ENCODE measurements around the gene PANK4.

DNA sequence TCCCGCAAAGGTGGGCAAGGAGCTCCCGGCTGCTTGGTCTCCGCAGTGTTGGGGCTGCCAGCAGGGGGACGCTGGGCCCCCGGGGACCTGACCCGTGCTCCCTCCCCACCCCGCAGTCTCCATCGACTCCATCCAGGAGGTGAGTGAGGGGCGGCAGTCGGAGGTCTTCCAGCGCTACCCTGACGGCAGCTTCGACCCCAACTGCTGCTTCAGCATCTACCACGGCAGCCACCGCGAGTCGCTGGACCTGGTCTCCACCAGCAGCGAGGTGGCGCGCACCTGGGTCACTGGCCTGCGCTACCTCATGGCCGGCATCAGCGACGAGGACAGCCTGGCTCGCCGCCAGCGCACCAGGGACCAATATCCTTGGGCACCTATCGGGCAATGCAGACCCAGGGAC is 46.8 kb downstream of the PANK4 start:
- TF ChIP-seq, protein P1, sequence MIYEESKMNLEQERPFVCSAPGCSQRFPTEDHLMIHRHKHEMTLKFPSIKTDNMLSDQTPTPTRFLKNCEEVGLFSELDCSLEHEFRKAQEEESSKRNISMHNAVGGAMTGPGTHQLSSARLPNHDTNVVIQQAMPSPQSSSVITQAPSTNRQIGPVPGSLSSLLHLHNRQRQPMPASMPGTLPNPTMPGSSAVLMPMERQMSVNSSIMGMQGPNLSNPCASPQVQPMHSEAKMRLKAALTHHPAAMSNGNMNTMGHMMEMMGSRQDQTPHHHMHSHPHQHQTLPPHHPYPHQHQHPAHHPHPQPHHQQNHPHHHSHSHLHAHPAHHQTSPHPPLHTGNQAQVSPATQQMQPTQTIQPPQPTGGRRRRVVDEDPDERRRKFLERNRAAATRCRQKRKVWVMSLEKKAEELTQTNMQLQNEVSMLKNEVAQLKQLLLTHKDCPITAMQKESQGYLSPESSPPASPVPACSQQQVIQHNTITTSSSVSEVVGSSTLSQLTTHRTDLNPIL (CRISPR knock-in tag; IDR thresholded peaks at IDR 0.05; ENCODE audit: low read depth) = no peak
- no peak for TF ChIP-seq ARNTL (CRISPR knock-in tag; IDR thresholded peaks at IDR 0.05; ENCODE audit: borderline replicate concordance, low read depth)
- TF ChIP-seq ESRRG (CRISPR knock-in tag; IDR thresholded peaks at IDR 0.05) = no peak
- no peak for TF ChIP-seq RARB (CRISPR knock-in tag; IDR thresholded peaks at IDR 0.05)
- no peak for TF ChIP-seq ZNF70 (CRISPR knock-in tag; IDR thresholded peaks at IDR 0.05)
- TF ChIP-seq TOX (CRISPR knock-in tag; IDR thresholded peaks at IDR 0.05; ENCODE audit: borderline replicate concordance) = no peak
- TF ChIP-seq CSDC2 (CRISPR knock-in tag; IDR thresholded peaks at IDR 0.05) = no peak
- TF ChIP-seq, protein P2, sequence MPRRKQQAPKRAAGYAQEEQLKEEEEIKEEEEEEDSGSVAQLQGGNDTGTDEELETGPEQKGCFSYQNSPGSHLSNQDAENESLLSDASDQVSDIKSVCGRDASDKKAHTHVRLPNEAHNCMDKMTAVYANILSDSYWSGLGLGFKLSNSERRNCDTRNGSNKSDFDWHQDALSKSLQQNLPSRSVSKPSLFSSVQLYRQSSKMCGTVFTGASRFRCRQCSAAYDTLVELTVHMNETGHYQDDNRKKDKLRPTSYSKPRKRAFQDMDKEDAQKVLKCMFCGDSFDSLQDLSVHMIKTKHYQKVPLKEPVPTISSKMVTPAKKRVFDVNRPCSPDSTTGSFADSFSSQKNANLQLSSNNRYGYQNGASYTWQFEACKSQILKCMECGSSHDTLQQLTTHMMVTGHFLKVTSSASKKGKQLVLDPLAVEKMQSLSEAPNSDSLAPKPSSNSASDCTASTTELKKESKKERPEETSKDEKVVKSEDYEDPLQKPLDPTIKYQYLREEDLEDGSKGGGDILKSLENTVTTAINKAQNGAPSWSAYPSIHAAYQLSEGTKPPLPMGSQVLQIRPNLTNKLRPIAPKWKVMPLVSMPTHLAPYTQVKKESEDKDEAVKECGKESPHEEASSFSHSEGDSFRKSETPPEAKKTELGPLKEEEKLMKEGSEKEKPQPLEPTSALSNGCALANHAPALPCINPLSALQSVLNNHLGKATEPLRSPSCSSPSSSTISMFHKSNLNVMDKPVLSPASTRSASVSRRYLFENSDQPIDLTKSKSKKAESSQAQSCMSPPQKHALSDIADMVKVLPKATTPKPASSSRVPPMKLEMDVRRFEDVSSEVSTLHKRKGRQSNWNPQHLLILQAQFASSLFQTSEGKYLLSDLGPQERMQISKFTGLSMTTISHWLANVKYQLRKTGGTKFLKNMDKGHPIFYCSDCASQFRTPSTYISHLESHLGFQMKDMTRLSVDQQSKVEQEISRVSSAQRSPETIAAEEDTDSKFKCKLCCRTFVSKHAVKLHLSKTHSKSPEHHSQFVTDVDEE (CRISPR knock-in tag; IDR thresholded peaks at IDR 0.05) = no peak
- TF ChIP-seq ISL1 (CRISPR knock-in tag; IDR thresholded peaks at IDR 0.05) = no peak
- TF ChIP-seq, protein P3, sequence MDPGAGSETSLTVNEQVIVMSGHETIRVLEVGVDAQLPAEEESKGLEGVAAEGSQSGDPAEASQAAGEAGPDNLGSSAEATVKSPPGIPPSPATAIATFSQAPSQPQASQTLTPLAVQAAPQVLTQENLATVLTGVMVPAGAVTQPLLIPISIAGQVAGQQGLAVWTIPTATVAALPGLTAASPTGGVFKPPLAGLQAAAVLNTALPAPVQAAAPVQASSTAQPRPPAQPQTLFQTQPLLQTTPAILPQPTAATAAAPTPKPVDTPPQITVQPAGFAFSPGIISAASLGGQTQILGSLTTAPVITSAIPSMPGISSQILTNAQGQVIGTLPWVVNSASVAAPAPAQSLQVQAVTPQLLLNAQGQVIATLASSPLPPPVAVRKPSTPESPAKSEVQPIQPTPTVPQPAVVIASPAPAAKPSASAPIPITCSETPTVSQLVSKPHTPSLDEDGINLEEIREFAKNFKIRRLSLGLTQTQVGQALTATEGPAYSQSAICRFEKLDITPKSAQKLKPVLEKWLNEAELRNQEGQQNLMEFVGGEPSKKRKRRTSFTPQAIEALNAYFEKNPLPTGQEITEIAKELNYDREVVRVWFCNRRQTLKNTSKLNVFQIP (CRISPR knock-in tag; IDR thresholded peaks at IDR 0.05; ENCODE audit: borderline replicate concordance, low read depth) = no peak
- TF ChIP-seq PPARA (CRISPR knock-in tag; IDR thresholded peaks at IDR 0.05; ENCODE audit: borderline replicate concordance) = no peak
- no peak for TF ChIP-seq GLIS3 (CRISPR knock-in tag; IDR thresholded peaks at IDR 0.05)
- TF ChIP-seq ZC3H10 (CRISPR knock-in tag; IDR thresholded peaks at IDR 0.05) = no peak

All from SK-N-SH treated with all-trans-retinoic acid at 6 μM for 48 hours (cell line).